ENCODE results near the gene APP.
"Not testable (repeated sequence)": the region's sequence is repeated elsewhere in the genome, so short reads cannot be mapped to it uniquely, and the experiment has no call there.

APP gene

GRCh38 chr21:26019236-26019635, 151.3 kb downstream of the APP start:
- no peak for DNase-seq

- DNase-seq: no peak
Measured at GRCh38 chr21:26013970-26014369, 156.6 kb downstream of the APP start.

- not testable (repeated sequence) for DNase-seq
Measured at GRCh38 chr21:26012482-26012881, 158.1 kb downstream of the APP start.

GRCh38 chr21:26011292-26011940, 159.2 kb downstream of the APP start:
- no peak for DNase-seq

GRCh38 chr21:26007951-26008498, 162.5 kb downstream of the APP start:
- DNase-seq: peak; percentile 68

GRCh38 chr21:26005464-26005863, 165.1 kb downstream of the APP start:
- DNase-seq: no peak

- no peak for DNase-seq
Measured at GRCh38 chr21:26003404-26003803, 167.2 kb downstream of the APP start.

- DNase-seq: no peak
Measured at GRCh38 chr21:26001356-26001755, 169.2 kb downstream of the APP start.

- DNase-seq: no peak
Measured at GRCh38 chr21:25999921-26000582, 170.5 kb downstream of the APP start.

GRCh38 chr21:25997788-25998611, 172.6 kb downstream of the APP start:
- peak; percentile 99 for DNase-seq

- DNase-seq: no peak
Measured at GRCh38 chr21:25995278-25995677, 175.3 kb downstream of the APP start.

GRCh38 chr21:25994758-25995163, 175.8 kb downstream of the APP start:
- no peak for DNase-seq

GRCh38 chr21:25988738-25989137, 181.8 kb downstream of the APP start:
- DNase-seq: no peak

- DNase-seq: no peak
Measured at GRCh38 chr21:25987531-25987930, 183.0 kb downstream of the APP start.

GRCh38 chr21:25986928-25987327, 183.6 kb downstream of the APP start:
- no peak for DNase-seq

- DNase-seq: no peak
Measured at GRCh38 chr21:25985990-25986389, 184.6 kb downstream of the APP start.

- DNase-seq: no peak
Measured at GRCh38 chr21:25984538-25984937, 186.0 kb downstream of the APP start.

GRCh38 chr21:25983745-25984144, 186.8 kb downstream of the APP start:
- DNase-seq: no peak

GRCh38 chr21:25980710-25981109, 189.9 kb downstream of the APP start:
- no peak for DNase-seq

- DNase-seq: no peak
Measured at GRCh38 chr21:25979845-25980616, 190.5 kb downstream of the APP start.

GRCh38 chr21:25977068-25977611, 193.4 kb downstream of the APP start:
- no peak for DNase-seq

GRCh38 chr21:25974964-25975363, 195.6 kb downstream of the APP start:
- DNase-seq: no peak

Measured in NCI-H1105 (cell line).